ENCODE results near the gene HDHD2.
A peak's percentile ranks its signal among the peaks of the same experiment; 100 is the strongest.

The HDHD2 gene

DNA sequence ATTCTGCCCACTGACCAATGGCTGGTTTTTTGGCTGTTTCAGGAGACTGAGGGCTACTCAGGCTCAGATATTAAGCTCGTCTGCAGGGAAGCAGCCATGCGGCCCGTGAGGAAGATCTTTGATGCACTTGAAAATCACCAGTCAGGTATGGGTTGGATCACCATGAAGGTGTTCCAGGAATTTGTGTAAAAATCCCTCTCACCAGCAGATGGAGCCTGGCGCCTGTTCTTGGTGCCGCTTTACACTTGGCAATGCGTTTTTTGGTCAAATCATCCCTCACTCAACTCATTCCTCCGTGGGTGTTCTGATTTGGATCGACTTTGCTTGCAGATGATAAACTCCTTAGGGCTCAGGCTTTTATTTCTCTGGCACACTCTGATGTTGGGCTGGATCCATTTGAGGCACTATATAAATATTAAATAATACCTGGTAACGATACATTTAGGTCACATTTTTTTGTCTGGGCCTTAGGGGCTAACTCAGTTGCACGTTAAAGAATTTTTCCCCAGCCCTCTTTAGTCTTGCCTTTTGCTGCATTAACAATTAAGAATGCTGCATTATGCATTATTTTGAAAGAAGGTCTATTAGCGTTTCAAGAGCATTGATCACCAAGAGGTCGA is 50.0 kb downstream of the HDHD2 start:
- TF ChIP-seq, protein P1, sequence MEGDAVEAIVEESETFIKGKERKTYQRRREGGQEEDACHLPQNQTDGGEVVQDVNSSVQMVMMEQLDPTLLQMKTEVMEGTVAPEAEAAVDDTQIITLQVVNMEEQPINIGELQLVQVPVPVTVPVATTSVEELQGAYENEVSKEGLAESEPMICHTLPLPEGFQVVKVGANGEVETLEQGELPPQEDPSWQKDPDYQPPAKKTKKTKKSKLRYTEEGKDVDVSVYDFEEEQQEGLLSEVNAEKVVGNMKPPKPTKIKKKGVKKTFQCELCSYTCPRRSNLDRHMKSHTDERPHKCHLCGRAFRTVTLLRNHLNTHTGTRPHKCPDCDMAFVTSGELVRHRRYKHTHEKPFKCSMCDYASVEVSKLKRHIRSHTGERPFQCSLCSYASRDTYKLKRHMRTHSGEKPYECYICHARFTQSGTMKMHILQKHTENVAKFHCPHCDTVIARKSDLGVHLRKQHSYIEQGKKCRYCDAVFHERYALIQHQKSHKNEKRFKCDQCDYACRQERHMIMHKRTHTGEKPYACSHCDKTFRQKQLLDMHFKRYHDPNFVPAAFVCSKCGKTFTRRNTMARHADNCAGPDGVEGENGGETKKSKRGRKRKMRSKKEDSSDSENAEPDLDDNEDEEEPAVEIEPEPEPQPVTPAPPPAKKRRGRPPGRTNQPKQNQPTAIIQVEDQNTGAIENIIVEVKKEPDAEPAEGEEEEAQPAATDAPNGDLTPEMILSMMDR (conservative IDR thresholded peaks at IDR 0.05; ENCODE audit: low read length) = peak; percentile 85
- peak; percentile 51 for DNase-seq (ENCODE audit: low read depth)
- no peak overlapping the region for H3K4me3 ChIP-seq (ENCODE audit: low read length)

- DNase-seq (ENCODE audit: low read depth) = no peak
- TF ChIP-seq, protein P1 (conservative IDR thresholded peaks at IDR 0.05; ENCODE audit: low read length) = no peak
- no peak overlapping the region for H3K4me3 ChIP-seq (ENCODE audit: low read length)
These were observed 54.5 kb downstream of the HDHD2 start for GRCh38 chr18:47095810-47096209.

GRCh38 chr18:47087676-47088075 is 62.6 kb downstream of the HDHD2 start:
- no peak for DNase-seq (ENCODE audit: low read depth)
- no peak overlapping the region for H3K4me3 ChIP-seq (ENCODE audit: low read length)
- TF ChIP-seq, protein P1 (conservative IDR thresholded peaks at IDR 0.05; ENCODE audit: low read length) = no peak

DNA sequence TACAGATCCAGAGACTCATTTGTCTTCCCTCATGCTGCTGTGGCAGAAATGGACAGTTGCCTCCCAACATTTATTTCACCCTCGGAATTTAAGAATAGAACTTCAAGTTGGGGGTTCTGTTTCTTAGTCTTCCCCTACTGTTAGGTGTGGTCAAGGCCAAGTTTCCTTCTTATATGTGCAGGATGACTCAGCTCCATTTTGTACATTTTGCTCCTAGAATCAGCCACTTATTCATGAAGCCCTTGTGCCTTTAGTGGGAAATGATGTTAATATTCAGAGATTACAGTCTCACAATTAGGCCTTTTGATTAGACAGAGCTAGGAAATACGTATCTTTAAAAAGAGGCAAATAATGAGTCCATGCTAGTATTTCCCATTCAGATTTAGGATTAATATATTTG is 68.7 kb downstream of the HDHD2 start:
- DNase-seq (ENCODE audit: low read depth) = no peak
- TF ChIP-seq, protein P1 (conservative IDR thresholded peaks at IDR 0.05; ENCODE audit: low read length) = no peak

GRCh38 chr18:47080872-47081271 is 69.4 kb downstream of the HDHD2 start:
- H3K4me3 ChIP-seq (ENCODE audit: low read length) = no peak overlapping the region
- TF ChIP-seq, protein P1 (conservative IDR thresholded peaks at IDR 0.05; ENCODE audit: low read length) = no peak
- no peak for DNase-seq (ENCODE audit: low read depth)

More for the DNA sequence above, 68.7 kb downstream of the HDHD2 start:
- no peak overlapping the region for H3K4me3 ChIP-seq (ENCODE audit: low read length)

DNA sequence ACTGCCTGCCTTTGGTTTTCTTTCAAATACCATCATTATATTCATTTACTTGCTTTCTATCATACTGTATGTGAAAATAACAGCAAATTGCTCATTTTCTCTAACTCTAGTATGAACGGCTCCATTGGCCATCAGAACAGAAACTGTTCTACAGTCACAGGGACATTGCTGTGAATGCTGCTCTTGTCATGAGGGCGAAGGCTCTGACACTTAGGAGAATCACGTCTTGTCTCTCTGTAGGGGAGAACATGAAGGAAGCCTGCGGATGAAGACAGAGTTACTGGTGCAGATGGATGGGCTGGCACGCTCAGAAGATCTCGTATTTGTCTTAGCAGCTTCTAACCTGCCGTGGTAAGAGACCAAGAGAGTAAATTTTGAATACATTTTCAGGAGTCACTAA is 73.2 kb downstream of the HDHD2 start:
- no peak overlapping the region for H3K4me3 ChIP-seq (ENCODE audit: low read length)
- no peak for DNase-seq (ENCODE audit: low read depth)
- TF ChIP-seq, protein P1 (conservative IDR thresholded peaks at IDR 0.05; ENCODE audit: low read length) = no peak

DNA sequence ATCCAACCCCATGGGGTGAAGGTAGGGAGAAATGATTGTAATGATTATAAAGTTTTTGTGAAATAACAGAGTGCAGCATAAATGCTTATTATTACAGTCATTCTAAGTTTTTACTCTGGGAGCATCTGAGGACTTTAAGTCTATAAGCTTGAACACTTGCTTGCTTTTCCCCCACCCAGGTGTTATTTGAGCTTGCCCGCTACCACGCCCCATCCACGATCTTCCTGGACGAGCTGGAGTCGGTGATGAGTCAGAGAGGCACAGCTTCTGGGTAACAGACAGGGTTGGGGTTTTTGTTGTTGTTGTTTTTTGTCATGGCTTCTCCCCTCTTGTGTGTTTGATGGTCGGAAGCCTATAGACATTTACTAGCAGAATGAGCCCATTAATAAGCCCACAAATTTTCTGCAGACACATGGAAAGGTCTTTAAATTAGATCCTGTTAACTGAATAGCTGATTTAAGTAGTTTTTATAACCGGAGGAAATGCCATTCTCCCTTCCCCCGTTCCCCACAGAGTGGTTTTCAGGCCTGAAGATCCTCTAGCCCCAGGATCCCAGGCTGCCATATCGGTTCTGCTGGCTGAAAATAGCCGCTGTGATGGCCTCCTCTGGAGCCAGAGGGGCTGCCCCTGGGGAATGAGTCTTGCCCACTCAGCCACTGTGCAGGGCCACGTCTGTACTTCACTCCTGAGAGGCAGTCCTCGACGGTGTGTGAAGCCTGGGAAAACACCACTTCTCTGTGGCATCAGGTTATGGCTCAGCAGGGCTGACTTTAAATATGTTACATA is 75.0 kb downstream of the HDHD2 start:
- no peak overlapping the region for H3K4me3 ChIP-seq (ENCODE audit: low read length)
- TF ChIP-seq, protein P1 (conservative IDR thresholded peaks at IDR 0.05; ENCODE audit: low read length) = no peak
- DNase-seq (ENCODE audit: low read depth) = peak; percentile 9
